HG02571 (cell line): Measurements from ENCODE around the gene TMCC1.
"Not testable (repeated sequence)": the region's sequence is repeated elsewhere in the genome, so short reads cannot be mapped to it uniquely, and the experiment has no call there.

Experiments
- ATAC-seq: cut with Tn5 transposase; IDR thresholded peaks from one replicate; pipeline ENCODE4 v1.9.1; 2021; ENCODE audit warnings: mild to moderate bottlenecking, moderate library complexity; ENCODE audit not compliant: unreplicated experiment

TMCC1 gene

GRCh38 chr3:129689036-129689435 is 204.5 kb downstream of the TMCC1 start:
- ATAC-seq = no peak

GRCh38 chr3:129688271-129688895 is 205.1 kb downstream of the TMCC1 start:
- ATAC-seq = no peak

- no peak for ATAC-seq
Observed at GRCh38 chr3:129687586-129688125, 205.9 kb downstream of the TMCC1 start.

GRCh38 chr3:129686941-129687340 is 206.6 kb downstream of the TMCC1 start:
- ATAC-seq = no peak

GRCh38 chr3:129684270-129684669 is 209.2 kb downstream of the TMCC1 start:
- ATAC-seq = no peak

DNA sequence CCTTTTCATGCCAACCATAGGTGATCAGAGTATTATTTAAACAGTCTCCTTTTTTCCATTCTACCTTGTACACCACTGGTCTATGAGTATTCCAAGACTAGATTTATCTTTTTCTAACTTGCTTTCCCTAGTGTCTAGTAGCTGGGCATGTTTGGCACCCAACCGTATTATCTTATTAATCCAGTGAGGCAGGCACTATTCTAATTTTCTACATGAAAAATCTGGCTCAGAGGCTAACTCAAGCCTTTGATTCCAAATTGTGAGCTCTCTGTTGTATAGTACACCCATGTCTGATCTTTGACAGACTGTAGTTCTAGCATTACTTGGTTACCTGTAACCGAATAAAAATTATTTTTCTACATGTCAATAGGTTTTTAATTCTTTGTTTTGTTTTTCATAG is 210.3 kb downstream of the TMCC1 start:
- no peak for ATAC-seq

DNA sequence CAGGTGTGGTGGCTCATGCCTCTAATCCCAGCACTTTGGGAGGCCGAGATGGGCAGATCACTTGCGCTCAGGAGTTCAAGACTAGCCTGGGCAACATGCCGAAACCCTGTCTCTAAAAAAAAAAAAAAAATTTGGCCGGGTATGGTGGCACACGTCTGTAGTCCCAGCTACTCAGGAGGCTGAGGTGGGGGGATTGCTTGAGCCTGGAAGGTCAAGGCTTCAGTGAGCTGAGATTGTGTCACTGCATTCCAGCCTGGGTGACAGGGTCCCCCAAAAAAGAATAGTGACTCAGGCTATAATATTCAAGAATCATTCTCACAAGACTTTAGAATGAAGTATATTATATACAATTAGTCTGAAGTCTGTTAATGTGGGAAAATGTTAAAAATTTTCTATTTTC is 216.5 kb downstream of the TMCC1 start:
- no peak for ATAC-seq

DNA sequence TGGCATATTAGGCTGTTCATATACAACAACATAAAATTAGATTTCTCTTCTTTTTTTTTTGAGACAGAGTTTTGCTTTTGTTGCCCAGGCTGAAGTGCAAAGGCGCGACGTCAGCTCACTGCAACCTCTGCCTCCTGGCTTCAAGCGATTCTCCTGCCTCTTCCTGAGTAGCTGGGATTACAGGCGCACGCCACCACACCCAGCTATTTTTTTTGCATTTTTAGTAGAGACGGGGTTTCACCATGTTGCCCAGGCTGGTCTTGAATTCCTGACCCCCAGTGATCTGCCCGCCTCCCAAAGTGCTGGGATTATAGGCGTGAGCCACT is 218.8 kb downstream of the TMCC1 start:
- not testable (repeated sequence) for ATAC-seq

- ATAC-seq = no peak
Observed at GRCh38 chr3:129673897-129674797, 219.4 kb downstream of the TMCC1 start.

GRCh38 chr3:129673012-129673411 is 220.5 kb downstream of the TMCC1 start:
- no peak for ATAC-seq

GRCh38 chr3:129672412-129672811 is 221.1 kb downstream of the TMCC1 start:
- ATAC-seq = no peak

DNA sequence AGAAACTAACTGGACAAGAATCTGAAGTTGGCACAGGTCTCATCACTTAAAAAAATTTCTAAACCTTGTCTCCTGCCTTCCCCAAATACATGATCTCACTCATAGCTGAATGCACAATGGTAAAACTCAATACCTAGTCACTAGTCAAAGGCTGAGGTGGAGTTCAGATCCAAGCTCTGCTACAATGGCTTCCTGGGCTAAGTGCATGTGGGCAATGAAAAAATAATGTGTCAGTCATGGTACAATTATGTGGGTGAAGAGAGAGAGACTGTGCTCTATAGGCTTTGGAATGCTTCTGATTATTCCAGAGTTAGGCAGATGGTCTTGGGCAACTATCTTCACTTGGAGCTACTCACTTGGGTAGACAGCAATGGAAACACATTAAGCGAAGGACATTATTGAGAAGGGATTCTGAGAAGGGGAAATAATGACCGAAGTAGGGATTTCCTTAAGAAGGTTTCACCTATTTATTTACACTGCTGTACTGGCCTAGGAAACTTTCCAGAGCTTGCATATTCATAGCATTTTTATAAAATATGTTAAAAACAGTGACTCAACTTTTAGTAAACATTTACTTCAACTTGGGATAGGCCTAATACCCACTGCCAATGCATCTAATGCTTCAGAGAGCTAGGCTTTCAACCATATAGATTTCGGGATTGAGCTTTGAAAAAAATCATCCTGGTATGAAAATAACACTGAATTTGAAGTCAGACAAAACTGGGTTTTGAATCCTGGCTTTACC is 228.3 kb downstream of the TMCC1 start:
- no peak for ATAC-seq

DNA sequence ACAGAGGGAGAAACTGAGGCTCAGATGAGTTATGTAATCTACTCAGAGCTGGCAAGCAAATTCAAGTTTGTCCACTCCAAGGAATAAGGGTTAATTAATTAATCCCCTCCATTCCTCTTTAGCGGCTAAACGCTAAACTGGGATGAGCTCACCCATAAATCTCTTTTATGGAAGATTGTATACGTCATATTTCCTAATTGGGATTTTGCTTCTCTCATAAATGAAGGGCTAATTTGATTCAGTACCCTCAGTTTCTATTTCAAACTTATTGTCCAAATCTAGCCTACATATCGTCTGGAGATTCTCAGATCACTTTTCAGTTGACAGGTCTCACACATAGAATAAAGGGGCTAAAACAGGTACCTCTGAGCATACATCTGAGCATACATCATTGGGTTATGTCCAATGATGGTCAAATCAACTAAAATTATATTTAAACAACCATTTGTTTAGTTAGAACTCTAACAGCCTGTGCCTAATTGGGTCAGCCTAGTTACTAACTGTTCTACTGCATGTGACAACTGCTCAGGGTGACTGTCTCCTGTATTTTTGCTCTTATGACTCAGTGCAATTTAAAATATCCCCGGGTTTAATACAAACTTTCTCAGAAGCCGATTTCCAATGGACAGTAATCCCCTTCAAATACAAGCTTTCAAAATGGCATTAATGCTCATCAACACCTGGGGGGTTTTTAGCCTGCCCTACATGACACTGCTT is 229.4 kb downstream of the TMCC1 start:
- no peak for ATAC-seq

GRCh38 chr3:129663045-129663446 is 230.5 kb downstream of the TMCC1 start:
- ATAC-seq = no peak

DNA sequence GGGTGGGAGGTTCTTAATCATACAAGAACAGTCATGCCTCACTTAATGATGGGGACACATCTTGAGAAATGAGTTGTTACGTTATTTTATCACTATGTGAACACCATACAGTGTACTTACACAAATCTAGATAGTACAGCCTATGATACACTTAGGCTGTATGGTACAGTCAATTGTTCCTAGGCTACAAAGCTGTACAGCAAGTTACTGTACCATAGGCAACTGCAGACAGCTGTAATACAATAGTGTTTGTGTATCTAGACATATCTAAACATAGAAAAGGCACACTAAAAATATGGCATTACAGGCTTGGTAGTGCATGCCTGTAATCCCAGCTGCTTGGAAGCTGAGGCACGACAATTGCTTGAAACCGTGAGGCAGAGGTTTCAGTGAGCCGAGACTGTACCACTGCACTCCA is 231.3 kb downstream of the TMCC1 start:
- no peak for ATAC-seq

DNA sequence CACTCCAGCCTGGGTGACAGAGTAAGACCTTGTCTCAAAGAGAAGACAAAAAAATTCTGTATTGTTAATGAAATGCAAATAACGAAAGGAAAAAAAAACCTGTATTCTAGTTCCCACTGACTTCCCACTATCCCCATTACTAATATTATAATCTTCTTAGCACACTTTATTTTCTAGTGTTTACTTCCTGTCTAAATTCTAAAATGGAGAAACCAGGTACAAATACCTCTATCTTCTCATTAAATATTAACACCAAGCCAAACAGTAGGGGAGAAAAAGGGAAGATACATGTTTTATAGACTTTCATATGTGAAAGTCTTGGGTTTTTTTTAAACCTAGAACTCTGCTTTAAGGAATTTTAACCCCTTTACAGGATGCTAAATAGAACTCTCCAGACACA is 231.7 kb downstream of the TMCC1 start:
- no peak for ATAC-seq

DNA sequence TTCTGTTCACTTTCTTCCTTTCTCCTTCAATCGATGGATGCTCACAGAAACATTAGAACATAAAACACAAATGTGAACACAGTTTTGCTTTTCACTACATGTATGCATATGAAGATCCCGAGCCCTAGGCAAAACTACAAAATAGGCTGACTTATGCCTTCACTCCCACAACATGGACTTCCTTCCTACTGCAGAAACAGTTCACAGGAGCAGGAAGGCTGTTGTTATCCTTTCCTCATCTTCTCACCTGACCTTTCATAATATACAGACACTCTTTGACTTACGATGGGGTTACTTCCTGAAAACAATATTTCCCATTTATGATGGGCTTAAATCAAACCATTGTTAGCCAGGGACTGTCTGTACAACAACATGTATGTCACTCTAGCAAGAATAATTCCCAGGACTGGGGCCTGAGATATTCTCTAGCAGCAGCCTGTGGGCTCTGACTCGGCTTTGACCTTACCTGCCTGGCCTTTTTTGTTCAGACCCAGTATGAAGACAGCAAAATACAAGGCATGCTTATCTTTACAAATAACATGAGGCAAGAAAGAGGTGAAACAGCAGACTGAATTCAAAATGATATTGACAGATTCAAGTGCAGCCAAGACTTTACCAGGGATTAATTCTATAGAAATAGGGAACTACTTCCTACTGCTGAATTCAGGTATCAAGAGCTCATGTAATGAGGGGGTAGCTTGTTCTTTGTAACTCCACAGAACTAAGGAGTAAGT is 235.2 kb downstream of the TMCC1 start:
- no peak for ATAC-seq

DNA sequence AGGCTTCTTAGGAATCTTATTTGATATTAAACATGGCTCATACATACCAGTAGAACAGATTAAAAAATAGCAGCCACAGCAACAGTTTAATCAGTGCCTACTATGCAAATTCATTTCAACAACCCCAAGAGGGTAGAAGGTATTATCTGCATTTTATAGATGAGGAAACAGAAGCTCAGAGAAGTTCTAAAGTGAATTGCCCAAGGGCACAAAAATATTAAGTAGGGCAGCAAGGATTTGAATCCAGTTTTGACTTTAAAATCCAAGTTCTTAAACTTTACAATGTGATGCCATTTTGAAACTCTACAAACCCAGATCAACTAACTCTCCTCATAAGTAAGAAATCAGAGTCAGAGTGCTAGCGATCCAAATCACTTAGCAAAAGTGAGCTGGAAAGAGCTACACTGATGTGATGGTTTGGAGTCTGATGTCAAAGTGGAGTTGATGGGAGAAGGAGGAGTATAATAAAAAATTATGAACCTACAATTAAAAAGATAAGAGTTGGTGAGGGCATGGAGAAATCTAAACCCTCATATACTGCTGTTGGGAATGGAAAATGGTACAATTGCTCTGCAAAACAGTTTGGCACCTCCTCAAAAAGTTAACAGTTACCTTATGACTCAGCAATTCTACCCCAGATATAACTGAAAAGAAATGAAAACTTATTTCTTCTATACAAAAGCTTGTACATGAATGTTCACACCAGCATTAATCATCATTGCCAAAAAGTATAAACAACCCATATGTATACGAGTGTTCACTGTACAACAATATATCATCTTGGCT is 236.1 kb downstream of the TMCC1 start:
- no peak for ATAC-seq

- no peak for ATAC-seq
Observed at GRCh38 chr3:129656659-129657247, 236.8 kb downstream of the TMCC1 start.
